Fibroblast of lung (primary cell): Measurements from ENCODE around the gene MKLN1.

Experiments
- EZH2 ChIP-seq: IDR thresholded peaks from 2 replicates; pipeline ENCODE4 v1.5.1; 2012; ENCODE audit warnings: low read length, control low read depth, mild to moderate bottlenecking; ENCODE audit errors: missing control alignments
- TF ChIP-seq, protein P1 (sequence below), 2 donors: IDR thresholded peaks in 1 of 2; conservative IDR thresholded peaks in 1 of 2; 1 replicate in 1 of 2; 2 replicates in 1 of 2; pipeline ENCODE4 v1.5.1; 2011 to 2012; ENCODE audit warnings: low read length in 2 of 2, control low read depth in 1 of 2, inconsistent platforms in 1 of 2, low read depth in 1 of 2, mild to moderate bottlenecking in 1 of 2

DNA sequence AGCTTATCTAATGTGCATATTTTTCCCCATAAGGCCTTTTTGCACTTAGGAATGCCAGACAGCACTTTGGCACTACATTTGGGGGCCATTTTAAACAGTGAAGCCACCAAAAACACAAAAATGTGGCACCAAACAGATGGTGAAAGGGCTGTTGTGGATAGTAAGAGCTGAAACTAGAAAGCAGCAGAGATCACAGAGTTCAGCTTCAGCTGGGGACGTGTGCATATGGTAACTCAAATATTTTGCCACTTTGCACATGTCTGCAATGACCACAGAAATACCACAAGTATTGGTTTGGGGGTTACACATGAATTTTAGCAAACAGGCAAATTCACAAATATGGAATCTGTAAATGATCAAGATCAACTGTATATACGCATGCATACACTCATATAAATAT is 155.9 kb downstream of the MKLN1 start:
- TF ChIP-seq, protein P1, sequence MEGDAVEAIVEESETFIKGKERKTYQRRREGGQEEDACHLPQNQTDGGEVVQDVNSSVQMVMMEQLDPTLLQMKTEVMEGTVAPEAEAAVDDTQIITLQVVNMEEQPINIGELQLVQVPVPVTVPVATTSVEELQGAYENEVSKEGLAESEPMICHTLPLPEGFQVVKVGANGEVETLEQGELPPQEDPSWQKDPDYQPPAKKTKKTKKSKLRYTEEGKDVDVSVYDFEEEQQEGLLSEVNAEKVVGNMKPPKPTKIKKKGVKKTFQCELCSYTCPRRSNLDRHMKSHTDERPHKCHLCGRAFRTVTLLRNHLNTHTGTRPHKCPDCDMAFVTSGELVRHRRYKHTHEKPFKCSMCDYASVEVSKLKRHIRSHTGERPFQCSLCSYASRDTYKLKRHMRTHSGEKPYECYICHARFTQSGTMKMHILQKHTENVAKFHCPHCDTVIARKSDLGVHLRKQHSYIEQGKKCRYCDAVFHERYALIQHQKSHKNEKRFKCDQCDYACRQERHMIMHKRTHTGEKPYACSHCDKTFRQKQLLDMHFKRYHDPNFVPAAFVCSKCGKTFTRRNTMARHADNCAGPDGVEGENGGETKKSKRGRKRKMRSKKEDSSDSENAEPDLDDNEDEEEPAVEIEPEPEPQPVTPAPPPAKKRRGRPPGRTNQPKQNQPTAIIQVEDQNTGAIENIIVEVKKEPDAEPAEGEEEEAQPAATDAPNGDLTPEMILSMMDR (conservative IDR thresholded peaks at IDR 0.05 in 1 of 2, IDR thresholded peaks at IDR 0.05 in 1 of 2; ENCODE audit: low read depth in 1 of 2, low read length in 2 of 2) = no peak
- no peak for TF ChIP-seq EZH2
